ENCODE measurements around the gene ISX. TPM values are rescaled to one million over a fixed set of nuclear protein-coding genes. Genes with fewer than 3 reads are reported as not detected.

Gene ISX
- total RNA-seq, 1 donor from 2014 or later: not detected

GRCh38 chr22:35069541-35069940 lies 3.6 kb downstream of the ISX start:
- no peak for TF ChIP-seq CTCF (IDR thresholded peaks at IDR 0.05)
- POLR2A ChIA-PET: no interaction called here
- intact Hi-C loops (cut with micrococcal nuclease): no loop called here
- Mint-ChIP-seq H3K36me3 (ENCODE audit: low read depth) (no peaks in the 10 kb centered on the region), H3K27ac (no peak overlapping the region), H3K4me1 (no peaks in the 10 kb centered on the region), H3K9me3 (no peaks in the 10 kb centered on the region), H3K4me3 (no peak overlapping the region), H3K27me3 (no peaks in the 10 kb centered on the region)
- CTCF ChIA-PET: no interaction called here
- no peak for DNase-seq
- ATAC-seq (ENCODE audit: low read depth): no peak

- Mint-ChIP-seq H3K36me3 (ENCODE audit: low read depth) (no peaks in the 10 kb centered on the region), H3K27me3 (no peaks in the 10 kb centered on the region), H3K4me3 (no peak overlapping the region), H3K4me1 (no peaks in the 10 kb centered on the region), H3K9me3 (no peaks in the 10 kb centered on the region), H3K27ac (no peak overlapping the region)
- ATAC-seq (ENCODE audit: low read depth) (no peak), DNase-seq (no peak)
- TF ChIP-seq CTCF (IDR thresholded peaks at IDR 0.05): no peak
- intact Hi-C loops (cut with micrococcal nuclease): no loop called here
- ChIA-PET POLR2A (no interaction called here), CTCF (no interaction called here)
Observed at GRCh38 chr22:35070451-35071093, 4.6 kb downstream of the ISX start.

GRCh38 chr22:35071784-35072183 lies 5.8 kb downstream of the ISX start:
- DNase-seq (no peak), ATAC-seq (ENCODE audit: low read depth) (no peak)
- Mint-ChIP-seq H3K27ac (no peak overlapping the region), H3K36me3 (ENCODE audit: low read depth) (no peaks in the 10 kb centered on the region), H3K27me3 (peaks cover 2% of the 10 kb centered on the region), H3K9me3 (no peaks in the 10 kb centered on the region), H3K4me1 (no peaks in the 10 kb centered on the region), H3K4me3 (no peak overlapping the region)
- intact Hi-C loops (cut with micrococcal nuclease): no loop called here
- TF ChIP-seq CTCF (IDR thresholded peaks at IDR 0.05): no peak
- CTCF ChIA-PET: no interaction called here
- POLR2A ChIA-PET: no interaction called here

GRCh38 chr22:35072925-35073324 lies 7.0 kb downstream of the ISX start:
- ChIA-PET CTCF (no interaction called here), POLR2A (no interaction called here)
- Mint-ChIP-seq H3K4me1 (no peaks in the 10 kb centered on the region), H3K36me3 (ENCODE audit: low read depth) (no peaks in the 10 kb centered on the region), H3K27ac (no peak overlapping the region), H3K27me3 (peaks cover 7% of the 10 kb centered on the region), H3K4me3 (no peak overlapping the region), H3K9me3 (no peaks in the 10 kb centered on the region)
- DNase-seq: no peak
- ATAC-seq (ENCODE audit: low read depth): no peak
- no peak for TF ChIP-seq CTCF (IDR thresholded peaks at IDR 0.05)
- intact Hi-C loops (cut with micrococcal nuclease): no loop called here

GRCh38 chr22:35074583-35074982 lies 8.6 kb downstream of the ISX start:
- intact Hi-C loops (cut with micrococcal nuclease): no loop called here

More at GRCh38 chr22:35074583-35074982, 8.6 kb downstream of the ISX start:
- Mint-ChIP-seq H3K27ac (no peak overlapping the region), H3K9me3 (no peaks in the 10 kb centered on the region), H3K4me1 (no peaks in the 10 kb centered on the region), H3K36me3 (ENCODE audit: low read depth) (no peaks in the 10 kb centered on the region), H3K4me3 (no peak overlapping the region), H3K27me3 (peaks cover 9% of the 10 kb centered on the region)
- DNase-seq: no peak
- ATAC-seq (ENCODE audit: low read depth): no peak
- ChIA-PET POLR2A (no interaction called here), CTCF (no interaction called here)
- TF ChIP-seq CTCF (IDR thresholded peaks at IDR 0.05): no peak

Data from activated B cell treated with CpG ODN at 0.5 μM for 24 hours (primary cell).